CD4-positive, alpha-beta T cell treated with Interleukin-6 at 100 ng/mL for 8 hours (primary cell): ENCODE results near the gene MAPKAPK2.
A peak's percentile ranks its signal among the peaks of the same experiment; 100 is the strongest.
"Not testable (repeated sequence)": the region's sequence is repeated elsewhere in the genome, so short reads cannot be mapped to it uniquely, and the experiment has no call there.

Experiments
- DNase-seq: peaks from one replicate; pipeline ENCODE4 v3.0.0-alpha.2; 2020; ENCODE audit warnings: mixed read lengths, low spot score

The MAPKAPK2 gene

GRCh38 chr1:206742719-206743383 is 58.1 kb downstream of the MAPKAPK2 start:
- DNase-seq = no peak

DNA sequence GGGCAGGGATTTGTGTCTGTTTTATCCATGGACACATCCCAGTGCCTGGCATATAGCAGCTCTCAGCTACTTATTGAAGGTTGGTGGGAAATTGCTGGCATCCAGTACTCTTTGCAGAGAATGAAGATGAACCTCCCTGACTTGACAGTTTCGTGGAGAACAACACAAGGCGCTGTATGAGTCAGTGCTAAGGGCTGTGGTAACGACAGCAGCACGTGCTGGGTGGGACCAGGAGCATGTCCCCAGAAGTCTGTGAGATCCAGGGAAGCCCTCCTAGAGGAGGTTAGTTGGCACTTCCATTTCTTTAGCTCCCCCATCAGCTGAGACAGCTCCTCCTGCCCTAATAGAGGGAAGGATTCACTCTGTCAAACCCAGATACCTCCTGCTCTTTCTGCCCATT is 60.0 kb downstream of the MAPKAPK2 start:
- no peak for DNase-seq

DNA sequence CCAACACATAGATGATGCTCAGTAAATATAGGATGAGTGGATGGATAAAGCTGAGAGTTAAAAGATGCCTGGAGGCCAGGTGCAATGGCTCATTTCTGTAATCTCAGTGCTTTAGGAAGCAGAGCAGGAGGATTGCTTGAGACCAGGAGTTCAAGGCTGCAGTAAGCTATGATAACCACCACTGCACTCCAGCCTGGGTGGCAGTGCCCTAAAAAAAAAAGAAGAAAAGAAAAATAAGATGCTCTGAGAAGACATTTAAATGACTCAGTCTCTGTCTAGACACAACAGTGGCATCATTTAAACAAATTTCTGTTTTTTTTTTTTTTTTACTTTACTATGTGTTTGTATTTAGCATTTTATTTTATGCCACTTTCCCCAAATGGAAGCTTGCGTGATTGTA is 60.6 kb downstream of the MAPKAPK2 start:
- DNase-seq = no peak

- no peak for DNase-seq
These were observed 63.8 kb downstream of the MAPKAPK2 start for GRCh38 chr1:206748348-206749030.

- no peak for DNase-seq
These were observed 67.2 kb downstream of the MAPKAPK2 start for GRCh38 chr1:206751891-206752290.

DNA sequence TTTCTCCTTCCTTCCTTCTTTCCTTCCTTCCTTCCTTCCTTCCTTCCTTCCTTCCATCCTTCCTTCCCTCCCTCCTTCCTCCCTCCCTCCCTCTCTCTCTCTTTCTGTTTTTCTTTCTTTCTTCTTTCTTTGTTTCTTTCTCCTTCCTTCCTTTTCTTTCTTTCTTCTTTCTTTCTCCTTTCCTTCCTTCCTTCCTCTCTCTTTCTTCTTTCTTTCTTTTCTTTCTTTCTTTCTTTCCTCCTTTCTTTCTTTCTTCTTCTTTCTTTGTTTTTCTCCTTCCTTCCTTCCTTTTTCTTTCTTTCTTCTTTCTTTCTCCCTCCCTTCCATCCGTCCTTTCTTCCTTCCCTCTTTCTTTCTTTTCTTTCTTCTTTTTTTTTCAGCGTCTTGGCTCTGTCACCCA is 67.8 kb downstream of the MAPKAPK2 start:
- DNase-seq = no peak

DNA sequence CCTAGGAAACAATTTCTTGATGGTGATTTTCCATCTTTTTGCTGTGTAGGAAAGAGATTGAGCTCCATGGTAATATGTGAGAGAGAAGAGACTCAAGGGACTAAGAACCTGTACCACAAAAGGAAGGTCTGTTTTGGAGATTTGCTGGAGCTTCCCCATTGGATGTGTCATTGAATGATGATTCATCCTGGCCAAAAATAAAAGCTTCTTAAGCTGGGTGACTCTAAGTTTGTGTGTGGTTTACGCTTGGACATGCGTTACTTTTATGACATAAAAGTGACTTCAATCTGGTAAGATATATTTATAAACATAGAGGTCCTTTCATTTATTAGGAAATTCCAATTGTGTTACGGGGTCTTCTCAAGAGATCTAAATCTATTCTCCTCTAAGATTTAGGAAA is 68.4 kb downstream of the MAPKAPK2 start:
- DNase-seq = no peak

GRCh38 chr1:206754011-206754410 is 69.3 kb downstream of the MAPKAPK2 start:
- no peak for DNase-seq

DNA sequence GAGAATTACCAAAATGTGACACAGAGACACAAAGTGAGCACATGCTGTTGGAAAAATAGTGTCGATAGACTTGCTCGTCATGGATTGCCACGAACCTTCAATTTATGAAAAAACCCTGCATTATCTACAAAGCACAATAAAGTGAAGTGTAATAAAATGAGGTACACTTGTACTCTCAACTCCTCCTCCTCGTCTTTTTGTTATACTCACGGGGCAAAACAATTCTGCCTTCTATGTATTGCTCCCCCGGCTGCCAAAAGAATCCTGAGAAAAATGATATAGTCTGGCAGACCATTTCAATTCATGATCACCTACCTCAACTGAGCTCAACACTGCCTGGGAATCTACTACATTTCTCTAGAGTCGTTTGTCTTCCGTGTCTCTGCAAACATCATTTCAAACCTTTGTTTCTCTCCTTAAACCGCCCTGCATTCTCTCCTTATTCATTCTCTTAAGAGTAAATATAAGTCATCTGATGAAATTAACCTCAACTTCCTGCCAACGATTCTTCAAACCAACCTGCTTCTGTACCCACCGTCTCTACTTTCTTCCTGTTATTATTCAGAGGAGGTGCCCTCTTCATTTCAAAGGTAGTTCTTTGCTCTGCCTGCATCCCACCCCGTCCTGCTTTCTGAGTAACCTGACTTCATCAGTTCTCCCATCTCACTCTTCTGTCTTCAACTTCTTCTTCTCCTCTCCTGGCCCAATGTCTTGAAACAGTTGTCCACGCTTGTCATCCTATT is 73.0 kb downstream of the MAPKAPK2 start:
- DNase-seq = peak; percentile 71

DNA sequence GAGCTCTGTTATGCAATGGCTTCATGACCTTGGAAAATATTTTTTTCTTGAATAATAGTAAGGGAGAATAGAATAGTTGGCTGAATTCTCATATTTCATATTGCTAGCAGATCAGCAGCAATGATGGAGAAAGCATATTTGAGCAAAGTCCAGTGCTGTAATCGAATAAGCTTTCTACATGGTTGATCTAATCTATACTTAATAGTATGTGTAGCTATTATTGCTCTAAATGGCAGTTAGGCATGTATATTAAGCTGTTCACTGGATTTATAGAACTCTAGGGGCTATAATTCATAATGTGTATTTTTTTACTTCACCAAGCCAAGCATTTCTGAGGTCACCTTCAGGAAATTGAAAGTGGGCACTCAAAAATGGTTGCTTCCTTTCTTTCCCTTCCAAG is 75.9 kb downstream of the MAPKAPK2 start:
- DNase-seq = no peak

GRCh38 chr1:206761159-206761768 is 76.6 kb downstream of the MAPKAPK2 start:
- no peak for DNase-seq

DNA sequence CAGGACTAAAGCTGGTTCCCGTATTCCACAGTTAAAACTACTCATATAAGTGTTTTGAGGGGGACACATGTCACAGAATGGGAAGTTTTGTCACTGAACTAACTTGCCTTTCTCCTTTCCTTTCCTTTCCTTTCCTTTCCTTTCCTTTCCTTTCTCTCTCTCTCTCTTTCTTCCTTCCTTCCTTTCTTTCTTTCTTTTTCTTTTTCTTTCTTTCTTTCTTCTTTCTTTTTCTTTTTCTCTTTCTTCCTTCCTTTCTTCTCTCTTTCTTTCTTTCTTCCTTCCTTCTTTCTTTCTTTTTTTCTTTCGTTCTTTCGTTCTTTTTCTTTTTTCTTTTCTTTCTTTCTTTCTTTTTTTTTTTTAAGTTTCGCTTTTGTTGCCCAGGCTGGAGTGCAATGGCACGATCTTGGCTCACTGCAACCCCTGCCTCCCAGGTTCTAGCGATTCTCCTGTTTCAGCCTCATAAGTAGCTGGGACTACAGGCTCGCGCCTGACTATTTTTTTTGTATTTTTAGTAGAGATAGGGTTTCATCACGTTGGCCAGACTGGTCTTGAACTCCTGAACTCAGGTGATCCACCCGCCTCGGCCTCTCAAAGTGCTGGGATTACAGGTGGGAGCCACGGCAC is 78.1 kb downstream of the MAPKAPK2 start:
- not testable (repeated sequence) for DNase-seq

DNA sequence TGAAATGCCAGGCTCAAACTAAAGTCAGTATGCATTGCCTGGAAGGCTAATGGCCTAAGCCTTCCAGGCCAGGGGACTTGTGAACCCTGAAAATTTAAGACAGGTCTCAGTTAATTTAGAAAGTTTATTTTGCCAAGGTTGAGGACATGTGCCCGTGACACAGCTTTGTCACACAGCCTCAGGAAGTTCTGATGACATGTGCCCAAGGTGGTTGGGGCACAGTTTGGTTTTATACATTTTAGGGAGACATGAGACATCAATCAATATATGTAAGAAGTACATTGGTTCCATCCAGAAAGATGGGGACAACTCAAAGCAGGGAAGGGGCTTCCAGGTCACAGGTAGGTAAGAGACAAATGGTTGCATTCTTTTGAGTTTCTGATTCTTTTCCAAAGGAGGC is 81.1 kb downstream of the MAPKAPK2 start:
- not testable (repeated sequence) for DNase-seq

- DNase-seq = peak; percentile 69
These were observed 81.6 kb downstream of the MAPKAPK2 start for GRCh38 chr1:206766251-206766856.

DNA sequence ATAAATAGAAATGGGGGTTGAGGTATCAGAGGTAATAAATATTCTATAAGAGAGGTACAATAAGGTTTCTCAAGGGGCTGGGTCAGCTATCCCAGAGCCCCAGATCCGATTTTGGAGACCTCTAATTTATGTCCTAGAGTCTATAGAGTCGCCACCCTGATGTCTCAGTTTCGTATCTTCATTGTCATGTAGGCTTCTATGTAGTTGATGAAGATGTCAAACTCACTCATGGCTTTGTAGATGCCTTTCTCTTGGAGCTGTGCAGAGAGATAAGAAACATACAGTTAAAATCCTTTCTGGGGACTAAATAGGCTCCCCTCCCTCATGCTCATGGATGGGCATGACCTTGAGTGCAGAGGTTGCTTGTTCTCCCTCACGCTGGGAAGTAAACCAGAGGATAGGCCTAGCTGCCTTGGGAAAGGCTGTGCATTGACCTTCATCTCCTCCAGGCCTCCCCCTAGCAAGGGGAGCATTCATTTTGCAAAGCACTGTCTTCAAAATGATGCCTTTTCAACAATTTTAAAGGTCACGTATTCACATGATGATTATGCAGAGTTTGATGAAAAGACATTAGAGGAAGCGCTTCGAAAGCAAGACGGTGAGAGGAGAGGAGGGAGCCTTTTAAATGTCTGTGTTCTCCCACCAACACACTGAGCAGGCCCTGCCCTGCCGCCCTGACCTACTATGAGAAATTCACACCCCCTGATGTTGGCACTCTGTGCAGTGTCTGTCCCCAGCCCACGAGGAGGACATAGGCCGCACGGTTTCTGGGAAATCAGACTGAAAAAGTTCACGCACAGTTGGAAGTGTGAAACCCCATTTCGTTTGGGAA is 84.0 kb downstream of the MAPKAPK2 start:
- DNase-seq = no peak

GRCh38 chr1:206769304-206769731 is 84.6 kb downstream of the MAPKAPK2 start:
- DNase-seq = peak; percentile 53

- DNase-seq = peak; percentile 52
These were observed 86.0 kb downstream of the MAPKAPK2 start, which contains the start of gene IL19 for GRCh38 chr1:206770531-206771337. IL19 (plus strand) TSS chr1:206770773; CDS start chr1:206836663, 65,890 bp downstream.

GRCh38 chr1:206771338-206771692 is 86.6 kb downstream of the MAPKAPK2 start:
- DNase-seq = no peak

DNA sequence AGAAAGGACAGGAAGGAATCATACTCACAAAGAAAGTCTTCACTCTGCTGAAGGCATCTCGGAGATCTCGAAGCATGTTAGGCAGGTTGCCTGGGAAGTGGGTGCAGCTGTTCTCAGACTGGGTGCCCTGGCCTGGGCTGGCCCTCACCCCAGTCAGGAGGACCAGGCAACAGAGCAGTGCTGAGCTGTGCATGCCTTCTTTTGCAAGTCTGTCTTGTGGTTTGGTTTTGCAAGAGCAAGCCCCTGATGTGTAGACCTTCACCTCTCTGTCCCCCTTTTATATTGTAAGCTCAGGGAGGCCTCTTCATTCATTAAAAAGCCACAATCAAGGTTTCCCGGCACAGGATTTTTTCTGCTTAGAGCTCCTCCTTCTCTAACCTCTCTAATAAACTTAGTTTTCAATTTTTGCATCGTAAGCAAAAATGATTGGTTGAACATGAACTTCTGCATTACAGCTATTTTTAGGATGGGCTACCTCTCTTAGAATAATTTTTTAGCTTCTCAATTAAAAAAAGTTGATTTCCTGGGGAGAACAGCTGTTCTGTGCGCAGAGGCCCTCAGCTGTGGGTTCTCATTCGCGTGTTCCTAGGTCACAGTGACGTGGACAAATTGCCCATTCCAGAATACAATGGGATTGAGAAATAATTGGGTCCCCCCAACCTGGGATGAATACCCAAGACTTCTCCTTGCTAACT is 87.7 kb downstream of the MAPKAPK2 start, which contains the start of gene IL10:
IL10 (minus strand) TSS at position 252 of the 695 bp plus-strand sequence; CDS start at position 193, 59 bp downstream.
- no peak for DNase-seq
